Measurements from ENCODE around the gene ZNF835.

The ZNF835 gene

GRCh38 chr19:56642711-56643459, 28.7 kb downstream of the ZNF835 start, which contains the start of gene SMIM17:
SMIM17 (plus strand) TSS chr19:56643159; CDS start chr19:56645668, 2,509 bp downstream.
- no peak within 1 kb of the TSS for H3K4me3 ChIP-seq (ENCODE audit: low read depth, low read length)
- TF ChIP-seq, protein P1, sequence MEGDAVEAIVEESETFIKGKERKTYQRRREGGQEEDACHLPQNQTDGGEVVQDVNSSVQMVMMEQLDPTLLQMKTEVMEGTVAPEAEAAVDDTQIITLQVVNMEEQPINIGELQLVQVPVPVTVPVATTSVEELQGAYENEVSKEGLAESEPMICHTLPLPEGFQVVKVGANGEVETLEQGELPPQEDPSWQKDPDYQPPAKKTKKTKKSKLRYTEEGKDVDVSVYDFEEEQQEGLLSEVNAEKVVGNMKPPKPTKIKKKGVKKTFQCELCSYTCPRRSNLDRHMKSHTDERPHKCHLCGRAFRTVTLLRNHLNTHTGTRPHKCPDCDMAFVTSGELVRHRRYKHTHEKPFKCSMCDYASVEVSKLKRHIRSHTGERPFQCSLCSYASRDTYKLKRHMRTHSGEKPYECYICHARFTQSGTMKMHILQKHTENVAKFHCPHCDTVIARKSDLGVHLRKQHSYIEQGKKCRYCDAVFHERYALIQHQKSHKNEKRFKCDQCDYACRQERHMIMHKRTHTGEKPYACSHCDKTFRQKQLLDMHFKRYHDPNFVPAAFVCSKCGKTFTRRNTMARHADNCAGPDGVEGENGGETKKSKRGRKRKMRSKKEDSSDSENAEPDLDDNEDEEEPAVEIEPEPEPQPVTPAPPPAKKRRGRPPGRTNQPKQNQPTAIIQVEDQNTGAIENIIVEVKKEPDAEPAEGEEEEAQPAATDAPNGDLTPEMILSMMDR (IDR thresholded peaks at IDR 0.05; ENCODE audit: borderline replicate concordance, insufficient read depth, low read depth, low read length) = no peak

GRCh38 chr19:56639217-56639616, 32.3 kb downstream of the ZNF835 start:
- H3K4me3 ChIP-seq (ENCODE audit: low read depth, low read length) = no peak overlapping the region
- TF ChIP-seq, protein P1 (IDR thresholded peaks at IDR 0.05; ENCODE audit: borderline replicate concordance, insufficient read depth, low read depth, low read length) = no peak

DNA sequence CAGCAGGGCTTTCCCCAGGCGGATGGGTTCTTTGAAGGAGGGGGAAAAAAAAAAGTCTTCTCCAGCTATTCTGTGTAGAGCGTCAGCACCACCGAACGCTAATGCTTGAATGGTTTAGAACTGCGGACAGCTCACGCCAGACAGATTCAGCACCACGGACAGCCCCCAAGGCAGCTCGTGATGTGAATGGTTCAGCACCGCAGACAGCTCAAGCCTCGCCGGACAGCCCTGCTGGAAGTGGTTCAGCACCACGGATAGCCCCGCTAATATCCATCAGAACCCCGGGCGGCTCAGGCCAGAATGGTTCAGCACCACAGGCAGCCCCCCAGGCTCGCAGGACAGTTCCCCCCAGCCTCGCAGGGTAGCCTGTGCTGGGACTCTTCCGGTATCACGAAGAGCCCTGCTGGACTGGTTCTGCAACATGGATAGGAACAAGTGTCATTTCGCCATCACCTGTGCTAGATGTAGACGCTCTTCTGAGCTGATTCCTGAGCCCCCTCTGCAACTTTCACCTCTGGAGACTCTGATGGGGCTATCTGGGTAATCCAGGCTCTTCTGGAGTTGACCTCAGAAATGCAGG, 33.5 kb downstream of the ZNF835 start:
- no peak overlapping the region for H3K4me3 ChIP-seq (ENCODE audit: low read depth, low read length)
- TF ChIP-seq, protein P1 (IDR thresholded peaks at IDR 0.05; ENCODE audit: borderline replicate concordance, insufficient read depth, low read depth, low read length) = no peak

GRCh38 chr19:56633021-56633420, 38.5 kb downstream of the ZNF835 start:
- TF ChIP-seq, protein P1 (IDR thresholded peaks at IDR 0.05; ENCODE audit: borderline replicate concordance, insufficient read depth, low read depth, low read length) = no peak
- no peak overlapping the region for H3K4me3 ChIP-seq (ENCODE audit: low read depth, low read length)

DNA sequence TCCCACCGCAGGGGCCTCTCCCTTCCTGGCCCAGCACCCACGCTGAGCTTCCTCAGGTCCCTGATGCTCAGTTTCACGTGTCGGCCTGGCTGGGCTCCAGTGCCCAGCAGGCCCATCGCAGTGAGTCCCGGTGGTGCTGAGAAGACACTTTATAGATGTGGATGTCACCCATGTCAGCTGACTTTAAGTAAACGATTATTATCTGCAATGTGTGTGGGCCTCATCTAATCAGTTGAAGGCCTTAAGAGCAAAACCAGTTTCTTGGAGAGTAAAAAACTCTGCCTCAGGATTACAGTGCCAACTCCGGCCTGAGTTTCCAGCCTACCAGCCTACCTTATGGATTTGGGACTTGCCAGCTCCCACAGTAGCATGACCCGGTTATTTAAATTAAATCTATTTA, 45.8 kb downstream of the ZNF835 start:
- TF ChIP-seq, protein P1 (IDR thresholded peaks at IDR 0.05; ENCODE audit: borderline replicate concordance, insufficient read depth, low read depth, low read length) = no peak

GRCh38 chr19:56623006-56623405, 48.6 kb downstream of the ZNF835 start:
- TF ChIP-seq, protein P1 (IDR thresholded peaks at IDR 0.05; ENCODE audit: borderline replicate concordance, insufficient read depth, low read depth, low read length) = no peak
- no peak overlapping the region for H3K4me3 ChIP-seq (ENCODE audit: low read depth, low read length)

More for the DNA sequence above, 45.8 kb downstream of the ZNF835 start:
- no peak overlapping the region for H3K4me3 ChIP-seq (ENCODE audit: low read depth, low read length)

DNA sequence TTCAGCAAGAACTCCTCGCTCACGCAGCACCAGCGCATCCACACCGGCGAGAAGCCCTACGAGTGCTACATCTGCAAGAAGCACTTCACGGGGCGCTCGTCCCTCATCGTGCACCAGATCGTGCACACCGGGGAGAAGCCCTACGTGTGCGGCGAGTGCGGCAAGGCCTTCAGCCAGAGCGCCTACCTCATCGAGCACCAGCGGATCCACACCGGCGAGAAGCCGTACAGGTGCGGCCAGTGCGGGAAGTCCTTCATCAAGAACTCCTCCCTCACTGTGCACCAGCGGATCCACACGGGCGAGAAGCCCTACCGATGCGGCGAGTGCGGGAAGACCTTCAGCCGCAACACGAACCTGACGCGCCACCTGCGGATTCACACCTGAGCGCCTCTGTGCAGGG, 49.2 kb downstream of the ZNF835 start:
- TF ChIP-seq, protein P1 (IDR thresholded peaks at IDR 0.05; ENCODE audit: borderline replicate concordance, insufficient read depth, low read depth, low read length) = no peak
- H3K4me3 ChIP-seq (ENCODE audit: low read depth, low read length) = no peak overlapping the region
